GM18907 (cell line): ENCODE data around the gene MAPK10.
"Not testable (repeated sequence)": the region's sequence is repeated elsewhere in the genome, so short reads cannot be mapped to it uniquely, and the experiment has no call there.

Experiments
- ATAC-seq: cut with Tn5 transposase; IDR thresholded peaks from one replicate; pipeline ENCODE4 v1.9.1; 2021; ENCODE audit warnings: mild to moderate bottlenecking, moderate library complexity; ENCODE audit not compliant: unreplicated experiment

The MAPK10 gene

GRCh38 chr4:86044593-86044985, 315.3 kb downstream of the MAPK10 start:
- no peak for ATAC-seq

GRCh38 chr4:86043755-86044592, 315.9 kb downstream of the MAPK10 start:
- peak; percentile 74 for ATAC-seq

GRCh38 chr4:86038037-86038436, 321.8 kb downstream of the MAPK10 start:
- no peak for ATAC-seq

- no peak for ATAC-seq
These were observed 323.1 kb downstream of the MAPK10 start for GRCh38 chr4:86036736-86037135.

GRCh38 chr4:86035688-86036087, 324.2 kb downstream of the MAPK10 start:
- ATAC-seq, result no peak

- ATAC-seq, result no peak
These were observed 325.2 kb downstream of the MAPK10 start for GRCh38 chr4:86034616-86035015.

GRCh38 chr4:86033171-86033570, 326.7 kb downstream of the MAPK10 start:
- ATAC-seq, result no peak

GRCh38 chr4:86032476-86033022, 327.3 kb downstream of the MAPK10 start:
- no peak for ATAC-seq

- ATAC-seq, result no peak
These were observed 327.9 kb downstream of the MAPK10 start for GRCh38 chr4:86031927-86032326.

- no peak for ATAC-seq
These were observed 333.1 kb downstream of the MAPK10 start for GRCh38 chr4:86026720-86027119.

GRCh38 chr4:86021671-86022070, 338.2 kb downstream of the MAPK10 start:
- not testable (repeated sequence) for ATAC-seq

- ATAC-seq, result no peak
These were observed 339.9 kb downstream of the MAPK10 start for GRCh38 chr4:86019906-86020305.

GRCh38 chr4:86019362-86019761, 340.5 kb downstream of the MAPK10 start:
- ATAC-seq, result no peak

GRCh38 chr4:86015412-86016350, 344.2 kb downstream of the MAPK10 start:
- ATAC-seq, result peak; percentile 29

GRCh38 chr4:86014599-86014998, 345.3 kb downstream of the MAPK10 start:
- peak; percentile 99 for ATAC-seq

- ATAC-seq, result no peak
These were observed 346.2 kb downstream of the MAPK10 start for GRCh38 chr4:86013621-86014020.

- no peak for ATAC-seq
These were observed 348.7 kb downstream of the MAPK10 start for GRCh38 chr4:86011117-86011516.

- no peak for ATAC-seq
These were observed 352.8 kb downstream of the MAPK10 start for GRCh38 chr4:86007042-86007441.

GRCh38 chr4:86006057-86006456, 353.8 kb downstream of the MAPK10 start:
- ATAC-seq, result no peak

- no peak for ATAC-seq
These were observed 355.8 kb downstream of the MAPK10 start for GRCh38 chr4:86004030-86004429.

GRCh38 chr4:86001591-86001990, 358.3 kb downstream of the MAPK10 start:
- ATAC-seq, result no peak
